Activated T-helper 1 cell treated with anti-CD3 and anti-CD28 coated beads, Interleukin-12 subunit alpha, Interleukin-12 subunit beta, Interleukin-2, Interleukin-4 antibody, amounts not matched to agents 30 ng/mL and 10 ng/mL and 1 ng/mL, durations not matched to agents 14 hours and 24 hours and 36 hours (primary cell): ENCODE measurements around the gene POFUT2. TPM values are rescaled to one million over a fixed set of nuclear protein-coding genes. Genes with fewer than 3 reads are reported as not detected.

ENCODE experiments used
- DNase-seq: peaks from one replicate; pipeline ENCODE4 v3.0.0; 2021; ENCODE audit warnings: low spot score
- H3K27ac Mint-ChIP-seq: one replicate; pipeline ENCODE4 v1.8.0; 2021; ENCODE audit warnings: mild to moderate bottlenecking, mixed read lengths
- H3K27me3 Mint-ChIP-seq: one replicate; pipeline ENCODE4 v1.8.0; 2022; ENCODE audit warnings: mild to moderate bottlenecking, moderate library complexity, mixed read lengths; ENCODE audit not compliant: insufficient read depth
- H3K36me3 Mint-ChIP-seq: one replicate; pipeline ENCODE4 v1.8.0; 2021; ENCODE audit warnings: low read depth, mixed read lengths
- H3K4me1 Mint-ChIP-seq: one replicate; pipeline ENCODE4 v1.8.0; 2021; ENCODE audit warnings: low read depth, mixed read lengths
- H3K4me3 Mint-ChIP-seq: one replicate; pipeline ENCODE4 v1.8.0; 2021; ENCODE audit warnings: mild to moderate bottlenecking, moderate library complexity, mixed read lengths
- H3K9me3 Mint-ChIP-seq: one replicate; pipeline ENCODE4 v1.8.0; 2021; ENCODE audit warnings: mixed read lengths
- intact Hi-C: fragments of 100-400 bp; cut with micrococcal nuclease; formaldehyde crosslinking; loops from one replicate; pipeline ENCODE4 v1.15.1; 2024
- total RNA-seq: library from RNA; stranded (reverse); gene quantifications from 2 replicates; pipeline ENCODE4 v1.2.3, GENCODE V29; 2022

The POFUT2 gene, protein sequence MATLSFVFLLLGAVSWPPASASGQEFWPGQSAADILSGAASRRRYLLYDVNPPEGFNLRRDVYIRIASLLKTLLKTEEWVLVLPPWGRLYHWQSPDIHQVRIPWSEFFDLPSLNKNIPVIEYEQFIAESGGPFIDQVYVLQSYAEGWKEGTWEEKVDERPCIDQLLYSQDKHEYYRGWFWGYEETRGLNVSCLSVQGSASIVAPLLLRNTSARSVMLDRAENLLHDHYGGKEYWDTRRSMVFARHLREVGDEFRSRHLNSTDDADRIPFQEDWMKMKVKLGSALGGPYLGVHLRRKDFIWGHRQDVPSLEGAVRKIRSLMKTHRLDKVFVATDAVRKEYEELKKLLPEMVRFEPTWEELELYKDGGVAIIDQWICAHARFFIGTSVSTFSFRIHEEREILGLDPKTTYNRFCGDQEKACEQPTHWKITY
- total RNA-seq = 14.3 and 17.6 TPM in 2 replicates

DNA sequence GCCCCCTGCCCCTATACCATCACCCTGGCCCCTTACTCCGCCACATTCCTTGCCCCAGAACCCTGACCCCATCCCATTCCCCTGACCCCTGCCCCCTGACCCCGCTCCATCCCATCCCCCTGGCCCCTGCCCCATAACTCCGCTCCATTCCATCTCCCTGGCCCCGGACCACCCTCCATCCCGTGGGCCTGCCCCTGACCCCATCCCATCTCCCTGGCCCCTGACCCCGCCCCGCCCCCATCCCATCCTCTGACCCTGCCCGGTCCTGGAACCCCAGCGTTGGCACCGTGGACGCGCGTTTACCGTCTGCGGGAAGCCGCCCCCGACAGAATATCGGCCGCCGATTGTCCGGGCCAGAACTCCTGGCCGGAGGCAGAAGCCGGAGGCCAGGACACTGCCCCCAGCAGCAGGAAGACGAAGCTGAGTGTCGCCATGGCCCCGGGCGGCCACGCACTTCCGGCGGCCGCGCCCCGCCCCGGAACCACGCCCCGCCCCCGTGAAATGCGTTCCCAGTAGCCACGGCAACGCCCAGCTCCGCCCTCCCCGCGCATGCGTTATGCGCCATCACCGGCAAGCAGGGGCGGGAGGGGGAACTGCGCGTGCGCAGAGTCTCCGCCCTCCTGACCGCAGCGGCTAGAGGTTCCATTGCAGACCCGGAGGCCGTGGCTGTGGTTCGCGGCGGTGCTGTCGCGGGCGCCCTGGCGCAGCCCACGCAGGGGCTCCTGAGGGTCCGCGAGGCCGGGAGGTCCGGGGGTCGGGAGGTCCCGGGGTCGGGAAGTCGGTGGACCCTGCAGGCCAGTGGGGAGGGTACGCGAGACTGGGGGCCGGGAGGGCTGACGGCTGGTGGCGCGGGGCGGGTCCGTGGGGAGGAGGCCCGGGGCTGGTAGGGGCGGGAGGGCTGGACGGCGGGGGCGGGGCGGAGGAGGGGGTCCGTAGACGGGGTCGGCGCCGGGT lies at the start of gene POFUT2:
POFUT2 (minus strand) TSS at position 458 of the 954 bp plus-strand sequence; CDS start at position 434, 24 bp downstream.
- intact Hi-C loops = loop anchor here (2.0 to 5.0 kb wide), 3 partner anchors 135 to 470 kb away; partner anchors contain the start of gene SUMO3
- Mint-ChIP-seq H3K27me3 (peaks cover 12% of the 10 kb centered on the region), H3K36me3 (peaks cover 16% of the 10 kb centered on the region), H3K9me3 (no peaks in the 10 kb centered on the region), H3K4me3 (peak within 1 kb of the TSS; percentile 84), H3K27ac (peak within 1 kb of the TSS; percentile 86), H3K4me1 (peaks cover 16% of the 10 kb centered on the region)
- DNase-seq = peak; percentile 97

DNA sequence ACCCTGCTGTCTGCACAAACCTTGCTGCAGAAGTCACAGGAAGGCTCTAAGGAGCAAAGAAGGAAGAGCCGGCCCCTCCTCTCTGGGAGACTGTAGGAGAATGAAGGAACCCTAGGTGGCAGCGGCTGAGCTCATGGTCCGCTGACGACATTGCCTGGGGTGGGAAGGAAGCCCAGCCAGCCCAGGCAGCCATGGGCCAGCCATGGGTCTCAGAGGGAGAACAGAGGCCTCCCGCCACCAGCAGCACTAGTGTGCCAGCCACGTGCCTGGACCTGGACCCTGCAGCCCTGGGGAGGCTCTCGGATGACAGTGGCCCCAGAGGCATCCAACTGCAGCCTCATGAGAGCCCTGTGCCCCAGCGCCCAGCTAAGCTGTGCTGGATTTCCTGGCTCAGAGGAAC lies 49.2 kb upstream of the POFUT2 start:
- H3K36me3 Mint-ChIP-seq = no peaks in the 10 kb centered on the region
- DNase-seq = no peak
- H3K27ac Mint-ChIP-seq = no peak overlapping the region
- intact Hi-C loops = no loop called here
- H3K4me1 Mint-ChIP-seq = no peaks in the 10 kb centered on the region
- H3K4me3 Mint-ChIP-seq = no peak overlapping the region
- H3K9me3 Mint-ChIP-seq = no peaks in the 10 kb centered on the region
- no peaks in the 10 kb centered on the region for H3K27me3 Mint-ChIP-seq

DNA sequence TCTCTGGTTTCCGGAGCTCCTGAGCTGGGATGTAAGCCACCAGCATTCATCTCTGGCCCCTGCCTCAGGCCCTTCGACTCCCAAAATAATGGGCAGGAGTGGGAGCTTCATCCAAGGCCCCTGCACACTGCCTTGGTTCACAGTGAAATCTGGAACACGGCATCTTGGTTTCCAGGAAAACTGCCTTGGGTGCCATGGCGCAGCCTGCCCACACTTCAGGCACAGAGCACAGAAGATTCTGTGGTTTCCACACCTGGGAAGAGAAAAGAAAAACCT lies 48.8 kb upstream of the POFUT2 start:
- intact Hi-C loops = no loop called here
- H3K4me3 Mint-ChIP-seq = no peak overlapping the region
- H3K27ac Mint-ChIP-seq = no peak overlapping the region
- no peaks in the 10 kb centered on the region for H3K9me3 Mint-ChIP-seq
- no peaks in the 10 kb centered on the region for H3K36me3 Mint-ChIP-seq
- H3K4me1 Mint-ChIP-seq = no peaks in the 10 kb centered on the region
- no peak for DNase-seq
- H3K27me3 Mint-ChIP-seq = no peaks in the 10 kb centered on the region

DNA sequence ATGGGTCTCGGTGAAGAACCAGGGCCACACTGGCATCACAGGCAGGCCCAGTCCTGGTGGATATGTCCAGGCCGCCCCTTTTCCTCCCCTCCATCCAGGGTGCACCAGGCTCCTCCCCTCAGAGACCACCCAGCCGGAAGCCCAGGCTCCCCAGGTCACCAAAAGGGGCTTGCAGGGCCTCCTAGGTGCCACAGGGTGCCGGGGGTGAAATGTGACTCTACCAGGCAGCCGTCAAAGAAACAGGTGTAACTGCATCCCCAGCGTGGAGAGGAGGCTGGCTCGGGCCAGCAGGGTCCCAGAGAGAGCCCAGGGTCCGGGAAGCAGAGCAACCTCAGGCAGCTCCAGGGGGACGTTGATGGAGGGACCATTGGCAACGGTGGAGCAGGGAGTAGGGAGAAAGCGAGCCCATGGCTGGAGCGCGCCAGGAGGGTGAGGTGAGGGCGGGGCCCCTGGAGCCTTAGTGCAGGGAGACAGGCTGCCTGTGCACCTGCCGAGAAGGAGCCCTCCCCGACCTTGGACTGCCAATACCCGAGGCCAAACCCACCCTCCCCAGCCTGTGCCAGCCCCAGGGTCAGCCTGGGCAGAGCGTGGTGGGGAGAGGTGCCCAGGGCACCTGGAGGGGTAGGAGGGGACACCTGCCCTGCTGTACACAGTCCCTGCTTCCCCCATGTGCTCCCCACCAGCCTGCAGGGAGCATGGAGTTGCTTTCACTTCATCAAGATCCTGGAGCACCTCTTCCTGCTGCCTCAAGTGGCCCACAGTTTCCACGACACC lies 48.3 kb upstream of the POFUT2 start:
- no peak overlapping the region for H3K27ac Mint-ChIP-seq
- no peak for DNase-seq
- H3K4me1 Mint-ChIP-seq = no peaks in the 10 kb centered on the region

DNA sequence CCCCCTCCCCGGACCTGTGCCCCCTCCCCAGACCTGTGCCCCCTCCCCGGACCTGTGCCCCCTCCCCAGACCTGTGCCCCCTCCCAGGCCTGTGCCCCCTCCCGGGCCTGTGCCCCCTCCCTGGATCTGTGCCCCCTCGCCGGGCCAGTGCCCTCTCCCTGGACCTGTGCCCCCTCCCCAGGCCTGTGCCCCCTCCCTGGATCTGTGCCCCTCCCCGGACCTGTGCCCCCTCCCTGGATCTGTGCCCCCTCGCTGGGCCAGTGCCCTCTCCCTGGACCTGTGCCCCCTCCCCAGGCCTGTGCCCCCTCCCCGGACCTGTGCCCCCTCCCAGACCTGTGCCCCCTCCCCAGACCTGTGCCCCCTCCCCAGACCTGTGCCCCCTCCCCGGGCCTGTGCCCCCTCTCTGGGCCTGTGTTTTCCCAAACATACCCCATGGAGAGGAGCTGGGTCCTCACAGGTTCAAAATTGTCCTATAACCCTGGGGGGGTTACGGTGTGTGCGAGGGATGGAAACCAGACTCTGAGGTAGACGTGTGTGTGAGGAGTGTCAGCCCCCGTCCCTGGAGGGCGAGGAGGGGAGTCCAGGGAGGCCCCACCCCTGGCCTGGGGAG lies 47.6 kb upstream of the POFUT2 start:
- no peaks in the 10 kb centered on the region for H3K36me3 Mint-ChIP-seq
- H3K4me1 Mint-ChIP-seq = no peaks in the 10 kb centered on the region
- DNase-seq = no peak
- H3K27me3 Mint-ChIP-seq = no peaks in the 10 kb centered on the region
- no peak overlapping the region for H3K27ac Mint-ChIP-seq
- H3K4me3 Mint-ChIP-seq = no peak overlapping the region
- intact Hi-C loops = no loop called here
- no peaks in the 10 kb centered on the region for H3K9me3 Mint-ChIP-seq

More for the DNA sequence above, 48.3 kb upstream of the POFUT2 start:
- Mint-ChIP-seq H3K36me3 (no peaks in the 10 kb centered on the region), H3K27me3 (no peaks in the 10 kb centered on the region), H3K9me3 (no peaks in the 10 kb centered on the region), H3K4me3 (no peak overlapping the region)
- intact Hi-C loops = no loop called here

DNA sequence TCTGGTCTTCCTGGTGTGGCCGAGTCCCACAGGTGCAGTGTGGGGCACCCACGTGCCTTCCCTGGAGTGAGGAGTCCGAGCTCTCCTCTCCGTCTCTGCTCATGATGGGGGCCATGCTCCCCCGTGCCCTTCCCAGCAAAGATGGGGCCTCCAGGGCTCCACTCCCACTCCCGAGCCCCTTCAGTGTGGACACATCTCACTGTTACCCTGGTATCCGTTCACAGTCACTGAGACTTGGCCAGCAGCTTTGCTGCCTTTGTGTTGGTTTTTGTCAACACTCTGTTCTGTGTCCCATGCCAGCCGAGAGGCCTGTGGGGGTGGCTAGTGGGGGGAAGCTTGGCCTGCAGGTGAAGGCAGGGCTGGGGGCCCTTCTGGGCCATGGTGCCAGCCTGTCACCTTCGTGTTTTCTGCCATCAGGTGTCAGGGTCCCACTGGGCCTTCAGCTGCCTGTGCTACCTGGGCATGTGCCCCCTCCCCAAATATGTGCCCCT lies 46.9 kb upstream of the POFUT2 start:
- H3K4me3 Mint-ChIP-seq = no peak overlapping the region
- H3K4me1 Mint-ChIP-seq = no peaks in the 10 kb centered on the region
- DNase-seq = no peak
- intact Hi-C loops = no loop called here
- H3K27me3 Mint-ChIP-seq = no peaks in the 10 kb centered on the region
- H3K27ac Mint-ChIP-seq = no peak overlapping the region
- no peaks in the 10 kb centered on the region for H3K9me3 Mint-ChIP-seq
- no peaks in the 10 kb centered on the region for H3K36me3 Mint-ChIP-seq

DNA sequence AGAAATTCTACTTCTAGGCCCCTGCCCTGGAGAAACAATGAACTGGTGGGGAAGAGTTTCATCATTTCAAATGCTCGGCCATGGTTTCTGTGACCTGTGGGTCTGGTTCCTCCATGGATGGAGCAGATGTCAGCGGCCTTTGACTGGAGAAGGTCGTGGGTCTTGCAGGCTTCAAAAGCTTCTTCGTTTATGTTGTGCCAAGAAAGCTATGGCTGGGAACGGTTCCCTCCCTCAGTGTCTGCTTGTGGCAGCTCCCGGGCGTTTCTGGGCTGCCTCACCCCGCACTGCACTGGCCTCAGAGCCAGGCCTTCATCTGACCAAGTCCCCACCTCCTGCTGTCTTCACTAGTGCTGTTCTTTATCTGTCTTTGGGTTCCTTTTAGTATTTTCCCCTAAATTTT lies 46.4 kb upstream of the POFUT2 start:
- Mint-ChIP-seq H3K4me1 (no peaks in the 10 kb centered on the region), H3K36me3 (no peaks in the 10 kb centered on the region), H3K9me3 (no peaks in the 10 kb centered on the region), H3K27me3 (no peaks in the 10 kb centered on the region), H3K27ac (no peak overlapping the region), H3K4me3 (no peak overlapping the region)
- intact Hi-C loops = no loop called here
- no peak for DNase-seq

DNA sequence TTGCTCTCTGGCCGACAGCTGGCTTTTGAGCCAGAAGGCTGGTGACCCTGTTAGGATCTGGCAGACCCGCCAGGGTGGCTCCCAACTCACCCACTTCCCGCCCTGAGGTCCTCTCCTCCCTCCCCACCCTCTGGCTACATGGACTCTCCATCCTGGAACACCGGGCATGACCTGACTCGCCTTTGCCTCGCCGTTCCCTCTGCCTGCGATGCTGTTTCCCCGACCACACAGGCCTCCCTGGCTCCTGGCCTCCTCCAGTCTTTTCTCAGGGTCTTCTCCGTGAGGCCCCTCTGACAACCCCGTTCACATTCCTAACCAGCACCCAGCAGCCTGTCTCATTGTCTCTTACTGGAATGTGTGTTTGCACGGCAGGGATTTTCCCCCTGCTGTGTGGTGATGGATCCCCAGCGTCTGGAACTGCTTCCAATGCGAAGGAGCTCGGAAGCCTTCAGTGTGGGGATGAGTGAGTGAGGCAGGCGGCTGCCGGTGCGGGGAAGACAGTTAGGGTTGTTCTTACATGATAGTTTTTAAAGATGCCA lies 46.0 kb upstream of the POFUT2 start:
- Mint-ChIP-seq H3K27me3 (no peaks in the 10 kb centered on the region), H3K4me3 (no peak overlapping the region), H3K9me3 (no peaks in the 10 kb centered on the region), H3K4me1 (no peaks in the 10 kb centered on the region), H3K36me3 (no peaks in the 10 kb centered on the region), H3K27ac (no peak overlapping the region)
- DNase-seq = no peak
- intact Hi-C loops = no loop called here

DNA sequence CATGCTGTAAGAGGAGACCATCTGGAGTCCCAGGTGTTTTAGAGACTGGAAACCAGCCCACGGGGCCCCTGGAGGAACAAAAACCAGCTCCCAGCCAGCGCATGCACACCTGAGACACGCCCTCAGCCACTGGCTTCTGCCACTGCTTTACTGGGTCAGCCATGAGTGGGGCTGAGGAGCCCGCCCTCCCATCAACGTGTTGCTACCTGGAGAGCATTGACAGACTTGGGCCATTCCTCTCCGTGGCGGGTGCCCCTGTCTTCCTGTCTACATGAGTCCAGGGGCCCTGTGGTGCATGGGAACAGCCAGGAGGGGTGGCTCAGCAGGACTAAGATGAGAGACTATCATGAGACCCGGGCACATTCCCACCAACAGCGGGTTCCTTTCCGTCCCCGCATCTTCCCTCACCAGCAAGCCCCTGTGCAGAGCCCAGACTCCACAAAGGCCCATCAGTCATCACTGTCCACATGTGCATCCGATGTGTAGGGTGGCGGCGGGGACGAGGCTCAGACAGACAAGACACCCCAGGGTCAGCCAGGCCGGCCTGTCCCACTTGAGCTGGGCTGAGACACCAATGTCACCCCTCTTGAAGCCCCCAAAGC lies 45.4 kb upstream of the POFUT2 start:
- H3K27me3 Mint-ChIP-seq = no peaks in the 10 kb centered on the region
- H3K4me1 Mint-ChIP-seq = no peaks in the 10 kb centered on the region
- no peak for DNase-seq
- H3K4me3 Mint-ChIP-seq = no peak overlapping the region
- intact Hi-C loops = no loop called here
- no peak overlapping the region for H3K27ac Mint-ChIP-seq
- H3K36me3 Mint-ChIP-seq = no peaks in the 10 kb centered on the region
- no peaks in the 10 kb centered on the region for H3K9me3 Mint-ChIP-seq

DNA sequence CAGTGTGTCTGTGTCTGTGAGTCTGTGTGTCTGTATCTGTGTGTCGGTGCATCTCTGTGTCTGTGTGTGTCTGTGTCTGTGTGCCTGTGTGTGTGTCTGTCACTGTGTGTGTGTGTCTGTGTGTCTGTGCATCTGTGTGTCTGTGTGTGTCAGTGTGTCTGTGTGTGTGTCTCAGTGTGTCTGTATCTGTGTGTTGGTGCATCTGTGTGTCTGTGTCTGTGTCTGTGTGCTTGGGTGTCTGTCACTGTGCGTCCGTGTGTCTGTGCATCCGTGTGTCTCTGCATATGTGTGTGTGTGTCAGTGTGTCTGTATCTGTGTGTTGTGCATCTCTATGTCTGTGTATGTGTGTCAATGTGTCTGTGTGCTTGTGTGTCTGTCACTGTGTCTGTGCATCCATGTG lies 44.7 kb upstream of the POFUT2 start:
- Mint-ChIP-seq H3K27ac (no peak overlapping the region), H3K4me1 (no peaks in the 10 kb centered on the region), H3K4me3 (no peak overlapping the region), H3K36me3 (no peaks in the 10 kb centered on the region), H3K27me3 (no peaks in the 10 kb centered on the region), H3K9me3 (no peaks in the 10 kb centered on the region)
- DNase-seq = no peak
- intact Hi-C loops = no loop called here

DNA sequence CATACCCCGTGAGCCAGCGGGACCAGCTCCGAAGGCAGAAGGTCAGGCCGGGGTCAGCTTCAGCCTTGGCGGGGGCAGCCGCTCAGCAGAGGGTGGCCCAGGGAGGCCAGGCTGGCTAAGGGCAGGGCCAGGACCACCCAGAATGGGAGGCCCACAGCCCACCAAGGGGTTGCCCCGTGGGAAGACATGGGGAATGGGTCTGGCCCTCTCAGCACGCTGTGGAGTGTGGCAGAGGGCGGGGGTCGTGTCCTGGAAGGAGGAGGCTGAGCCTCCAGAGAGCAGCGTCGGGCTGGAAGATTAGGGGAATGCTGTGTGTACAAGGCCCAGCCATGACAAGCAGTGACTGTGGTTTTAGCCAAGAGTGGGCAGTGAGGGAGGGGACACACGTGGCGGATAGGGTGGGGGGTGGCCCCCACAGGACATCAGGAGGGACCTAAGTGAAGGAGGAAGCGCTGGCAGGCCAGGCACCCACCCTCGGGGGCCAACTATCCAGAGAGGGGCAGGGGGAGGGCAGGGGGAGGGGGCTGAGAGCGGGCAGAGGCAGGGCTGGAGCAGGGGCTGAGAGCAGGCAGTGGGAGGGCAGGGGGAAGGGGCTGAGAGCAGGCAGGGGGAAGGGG lies 43.9 kb upstream of the POFUT2 start:
- no peak for DNase-seq
- Mint-ChIP-seq H3K4me3 (no peak overlapping the region), H3K36me3 (no peaks in the 10 kb centered on the region), H3K27ac (no peak overlapping the region), H3K4me1 (no peaks in the 10 kb centered on the region), H3K9me3 (no peaks in the 10 kb centered on the region), H3K27me3 (no peaks in the 10 kb centered on the region)
- intact Hi-C loops = no loop called here
